HG02759 (cell line): ENCODE results near the gene RPP40.
"Not testable (repeated sequence)": the region's sequence is repeated elsewhere in the genome, so short reads cannot be mapped to it uniquely, and the experiment has no call there.

Experiments
- ATAC-seq: cut with Tn5 transposase; IDR thresholded peaks from one replicate; pipeline ENCODE4 v1.9.1; 2021; ENCODE audit warnings: mild to moderate bottlenecking, moderate library complexity; ENCODE audit not compliant: unreplicated experiment

The RPP40 gene, protein sequence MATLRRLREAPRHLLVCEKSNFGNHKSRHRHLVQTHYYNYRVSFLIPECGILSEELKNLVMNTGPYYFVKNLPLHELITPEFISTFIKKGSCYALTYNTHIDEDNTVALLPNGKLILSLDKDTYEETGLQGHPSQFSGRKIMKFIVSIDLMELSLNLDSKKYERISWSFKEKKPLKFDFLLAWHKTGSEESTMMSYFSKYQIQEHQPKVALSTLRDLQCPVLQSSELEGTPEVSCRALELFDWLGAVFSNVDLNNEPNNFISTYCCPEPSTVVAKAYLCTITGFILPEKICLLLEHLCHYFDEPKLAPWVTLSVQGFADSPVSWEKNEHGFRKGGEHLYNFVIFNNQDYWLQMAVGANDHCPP

DNA sequence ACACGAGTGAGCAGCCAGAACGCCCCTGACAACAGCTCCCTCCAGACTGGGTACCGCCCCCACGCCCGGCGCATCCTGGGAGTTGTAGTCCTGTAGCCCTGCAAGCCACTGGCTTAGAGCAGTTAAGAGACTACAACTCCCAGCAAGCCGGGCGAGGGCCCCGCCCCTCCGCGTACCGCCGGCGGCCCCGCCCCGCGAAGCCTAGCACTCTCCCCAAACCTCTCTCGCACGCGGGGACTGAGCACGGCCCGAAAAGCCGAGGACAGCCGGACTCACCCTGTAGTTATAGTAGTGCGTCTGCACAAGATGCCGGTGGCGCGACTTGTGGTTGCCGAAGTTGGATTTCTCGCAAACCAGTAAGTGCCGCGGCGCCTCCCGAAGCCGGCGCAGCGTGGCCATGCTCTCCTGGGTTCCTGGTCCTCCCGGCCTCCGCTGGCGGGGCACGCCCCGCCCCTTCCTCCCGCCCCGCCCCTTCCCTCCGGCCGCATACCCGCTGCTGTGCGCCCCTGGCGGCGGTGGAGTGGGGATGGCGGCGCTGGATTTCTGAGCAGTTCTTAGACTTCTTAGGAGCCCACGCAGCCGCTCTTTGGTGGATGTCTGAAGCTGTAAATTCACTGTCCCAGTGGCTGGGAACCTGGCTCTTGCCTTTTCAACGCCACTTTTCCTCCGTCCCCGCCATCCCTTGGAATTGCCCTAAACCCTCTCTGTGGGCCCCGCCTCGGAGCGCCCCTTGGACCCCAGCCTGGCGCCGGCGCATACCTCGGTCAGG lies at the start of gene RPP40:
Gene RPP40 (minus strand): TSS at position 434 of the 769 bp plus-strand sequence. CDS start 35 bp downstream, at position 399.
- ATAC-seq, result peak; percentile 95

DNA sequence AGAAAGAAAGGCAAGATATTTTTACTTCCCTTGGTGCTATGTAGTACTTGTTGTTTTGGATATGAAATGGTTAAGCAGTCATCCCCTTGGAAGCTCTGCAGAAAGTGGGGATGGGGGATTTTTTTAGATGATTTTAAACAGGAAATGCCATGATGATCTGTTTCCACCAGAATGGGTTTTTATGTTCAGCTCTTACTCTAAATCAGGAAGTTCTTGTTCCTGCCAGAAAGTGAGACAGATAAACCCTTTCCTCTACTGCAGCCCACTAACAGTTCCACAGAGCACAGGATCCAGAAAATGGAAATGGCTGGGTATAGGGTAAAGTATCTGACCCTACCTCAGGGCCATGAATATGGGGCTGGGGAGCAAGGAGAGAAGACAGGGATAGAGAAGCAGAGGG lies 49.2 kb upstream of the RPP40 start:
- ATAC-seq, result no peak

DNA sequence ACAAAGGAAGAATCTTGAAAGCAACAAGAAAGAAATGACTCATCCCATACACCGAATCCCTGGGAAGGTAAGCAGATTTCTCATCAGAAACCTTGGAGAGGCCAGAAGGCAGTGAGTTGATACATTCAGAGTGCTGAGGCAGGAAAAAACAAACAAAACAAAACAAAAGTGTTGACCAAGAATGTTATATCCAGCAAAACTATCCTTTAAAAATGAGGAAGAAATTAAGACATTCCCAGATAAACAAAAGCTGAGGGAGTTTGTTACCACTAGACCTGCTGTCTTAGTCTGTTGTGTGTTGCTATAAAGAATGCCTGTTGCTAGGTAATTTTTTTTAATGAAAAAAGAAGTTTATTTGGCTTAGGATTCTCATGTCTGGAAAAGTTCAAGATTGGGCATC lies 47.6 kb upstream of the RPP40 start:
- no peak for ATAC-seq

DNA sequence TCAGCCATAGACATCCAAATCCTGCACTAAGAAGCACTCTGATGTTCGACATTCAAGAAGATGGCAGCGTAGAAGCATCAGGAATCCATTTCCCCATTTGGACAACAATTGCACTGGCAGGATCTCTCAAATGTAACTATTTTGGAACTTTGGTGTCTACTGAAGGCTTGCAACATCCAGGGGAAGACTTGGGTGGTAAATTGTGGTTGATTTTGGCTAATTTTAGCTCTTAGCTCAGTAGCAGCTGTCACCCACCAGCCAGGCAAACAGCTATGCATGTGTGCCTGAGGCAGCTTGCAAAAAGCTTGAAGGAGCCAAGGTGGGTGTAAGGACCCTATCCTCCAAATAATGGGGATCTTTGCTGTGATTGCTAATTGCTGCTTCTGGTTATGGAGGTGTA lies 46.2 kb upstream of the RPP40 start:
- ATAC-seq, result no peak

DNA sequence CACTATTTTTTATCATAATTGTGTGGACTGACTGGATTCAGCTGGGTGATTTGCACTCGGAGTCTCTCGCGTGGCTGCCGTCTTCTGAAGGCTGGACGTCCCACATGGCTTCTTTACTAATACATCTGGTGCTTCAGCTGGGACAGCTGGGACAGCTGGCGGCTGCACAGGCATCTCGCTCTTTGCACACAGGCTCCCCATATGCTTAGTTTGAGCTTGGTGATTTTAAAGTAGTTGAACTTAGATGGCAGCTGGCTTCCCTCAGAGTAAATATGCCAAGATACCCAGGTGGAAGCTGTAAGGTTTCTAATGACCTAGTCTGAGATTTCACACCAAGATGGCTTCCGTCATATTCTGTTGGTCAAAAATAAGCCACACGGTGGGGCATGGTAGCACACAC lies 42.6 kb upstream of the RPP40 start:
- no peak for ATAC-seq

DNA sequence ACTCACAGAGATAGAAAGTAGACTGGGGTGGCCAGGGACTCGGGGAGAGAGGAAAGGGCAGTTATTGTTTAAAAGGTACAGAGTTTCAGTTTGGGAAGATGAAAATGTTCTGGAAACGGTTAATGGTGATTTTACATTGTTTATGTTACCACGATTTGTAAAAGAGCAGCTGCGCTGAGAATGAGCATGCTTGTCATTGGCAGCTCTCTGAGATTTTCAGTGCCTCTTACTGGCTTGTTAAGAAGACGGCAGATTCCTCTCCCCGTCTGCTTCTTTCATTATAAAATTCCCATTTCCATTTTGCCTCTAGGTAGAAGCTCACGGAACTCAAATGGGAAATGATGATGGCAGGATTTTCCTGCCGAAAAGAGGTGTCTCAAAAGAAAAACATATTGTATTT lies 41.6 kb upstream of the RPP40 start:
- ATAC-seq, result no peak

DNA sequence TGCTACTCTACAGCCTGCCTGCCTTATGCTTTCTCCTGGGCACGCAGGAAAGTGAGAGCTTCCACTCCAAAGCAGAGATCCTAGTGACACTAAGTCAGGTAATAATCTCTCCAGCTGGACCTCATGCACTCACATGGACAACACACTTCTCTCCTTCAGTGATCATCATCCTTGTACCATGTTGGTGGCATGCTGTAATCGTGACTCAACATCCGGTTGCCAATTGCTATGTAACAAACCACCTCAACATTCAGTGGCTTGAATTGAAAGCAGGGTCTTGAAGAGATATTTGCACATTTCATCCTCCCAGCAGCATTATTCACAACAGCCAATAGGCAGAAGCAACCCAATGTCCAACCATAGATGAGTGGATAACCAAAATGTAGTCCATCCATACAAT lies 41.0 kb upstream of the RPP40 start:
- ATAC-seq, result no peak

DNA sequence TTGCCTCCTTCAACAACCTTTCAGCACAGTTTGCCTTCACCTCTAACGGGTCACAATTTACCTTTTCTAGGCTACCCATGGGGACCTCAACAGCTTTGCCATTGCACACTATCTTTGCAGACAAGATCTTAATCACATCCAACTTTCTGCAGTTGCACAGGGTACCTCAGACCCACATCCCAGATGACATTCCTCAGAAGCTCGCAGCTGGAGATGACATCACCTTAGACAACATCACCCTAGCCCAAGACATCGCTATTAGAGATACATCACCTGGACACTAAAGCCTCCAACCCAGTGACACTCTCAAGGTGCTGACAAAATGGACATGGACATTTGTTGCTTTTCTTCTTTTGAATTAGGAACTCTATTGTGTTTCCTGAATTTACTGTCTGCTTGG lies 38.6 kb upstream of the RPP40 start:
- ATAC-seq, result no peak

DNA sequence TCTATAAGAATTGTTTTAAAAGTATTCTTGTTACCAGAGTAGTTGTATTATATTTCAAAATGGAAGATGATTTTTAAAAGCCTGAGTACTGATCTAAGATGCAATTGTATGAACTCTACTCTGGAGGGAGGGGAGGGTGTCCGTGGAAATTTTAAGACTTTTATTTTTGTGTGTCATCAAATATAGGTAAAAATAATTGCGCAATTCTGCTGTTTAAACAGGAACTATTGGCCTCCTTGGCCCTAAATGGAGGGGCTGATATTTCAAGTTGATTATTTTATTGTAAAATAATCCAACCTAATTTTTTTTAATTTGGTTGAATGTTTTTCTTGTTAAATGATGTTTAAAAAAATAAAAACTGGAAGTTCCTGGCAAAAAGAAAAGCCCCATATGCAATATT lies 38.1 kb upstream of the RPP40 start:
- ATAC-seq, result no peak

DNA sequence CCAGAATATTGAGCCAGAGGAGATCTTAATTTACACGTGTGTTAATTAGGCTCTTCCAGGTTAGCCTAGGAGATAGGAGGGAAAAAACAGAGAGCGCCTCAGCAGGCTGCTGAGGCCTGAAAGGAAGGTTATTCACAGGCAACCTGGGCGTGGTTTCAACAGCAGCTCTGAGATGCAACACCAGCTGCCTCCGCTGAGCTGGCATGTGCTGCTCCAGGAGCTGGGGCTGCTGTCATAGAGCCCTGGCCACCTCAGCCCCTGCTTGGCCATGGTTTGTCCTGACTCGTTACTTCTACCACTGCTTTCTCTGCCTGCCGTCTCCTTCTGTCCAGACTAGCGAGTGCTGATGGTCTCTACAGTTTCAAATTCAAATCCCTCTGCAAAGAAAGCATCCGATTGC lies 32.4 kb upstream of the RPP40 start:
- ATAC-seq, result no peak

DNA sequence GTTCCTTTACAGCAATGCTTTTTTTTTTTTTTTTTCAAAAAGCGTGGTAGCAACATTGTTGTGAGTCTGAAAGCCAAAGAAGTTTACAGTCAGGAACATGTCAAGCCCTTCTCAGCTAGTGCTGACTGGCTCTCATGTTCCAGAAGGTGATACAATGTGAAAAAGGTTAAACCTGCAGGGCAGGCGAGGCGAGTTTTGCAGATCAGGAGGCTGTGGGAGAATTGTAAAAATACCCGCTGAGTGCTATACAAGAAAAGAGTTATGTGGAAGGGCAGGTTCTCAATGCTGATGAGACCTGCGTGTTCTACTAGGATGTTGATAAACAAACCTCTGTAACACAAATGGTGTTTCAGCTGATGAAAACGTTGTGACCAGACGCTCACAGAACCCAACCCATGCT lies 30.9 kb upstream of the RPP40 start:
- no peak for ATAC-seq

DNA sequence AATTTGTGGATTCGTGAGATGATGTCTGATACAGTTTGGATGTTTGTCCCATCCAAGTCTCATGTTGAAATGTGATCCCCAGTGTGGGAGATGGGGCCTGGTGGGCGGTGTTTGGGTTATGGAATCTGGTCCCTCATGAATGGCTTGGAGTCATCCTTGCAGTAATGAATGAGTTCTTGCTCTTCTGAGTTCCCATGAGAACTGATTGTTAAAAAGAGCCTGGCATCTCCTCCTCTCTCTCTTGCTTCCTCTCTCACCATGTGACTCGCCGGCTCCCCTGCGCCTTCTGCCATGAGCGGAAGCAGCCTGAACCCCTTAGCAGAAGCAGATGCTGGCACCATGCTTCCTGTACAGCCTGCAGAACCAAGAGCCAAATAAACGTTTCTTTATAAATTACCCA lies 30.5 kb upstream of the RPP40 start:
- no peak for ATAC-seq

DNA sequence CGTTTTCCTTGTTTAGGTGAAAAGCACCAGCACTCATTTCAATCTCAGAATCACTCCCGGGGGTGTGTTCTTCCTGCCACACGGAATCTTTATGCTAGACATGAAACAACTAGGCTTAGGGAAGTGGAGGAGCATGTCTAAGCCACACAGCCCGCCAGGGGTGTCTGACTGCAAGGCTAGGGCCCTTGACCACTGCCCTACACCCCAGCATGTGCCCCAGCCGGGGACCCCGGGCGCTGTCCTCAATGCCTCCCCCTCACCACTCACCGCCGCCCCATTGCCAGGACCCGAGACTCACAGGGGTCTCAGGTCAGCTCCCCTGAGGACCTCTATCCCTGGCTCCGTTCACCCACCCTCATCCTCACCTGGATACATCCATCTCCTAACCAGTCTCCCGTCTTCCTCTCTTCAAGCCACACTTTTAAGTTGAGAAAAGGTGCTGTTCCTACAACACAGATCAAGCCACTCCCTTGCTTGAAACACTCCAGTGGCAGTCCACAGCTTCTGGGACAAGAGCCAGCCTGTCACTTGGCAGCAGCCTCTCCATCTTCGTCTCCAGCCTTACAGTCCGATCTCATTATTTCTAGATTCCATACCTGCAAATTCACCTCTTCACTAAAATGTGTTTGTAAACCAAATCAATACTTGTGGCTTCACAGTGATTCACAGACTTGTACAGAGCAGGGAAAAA lies 29.5 kb upstream of the RPP40 start:
- not testable (repeated sequence) for ATAC-seq

DNA sequence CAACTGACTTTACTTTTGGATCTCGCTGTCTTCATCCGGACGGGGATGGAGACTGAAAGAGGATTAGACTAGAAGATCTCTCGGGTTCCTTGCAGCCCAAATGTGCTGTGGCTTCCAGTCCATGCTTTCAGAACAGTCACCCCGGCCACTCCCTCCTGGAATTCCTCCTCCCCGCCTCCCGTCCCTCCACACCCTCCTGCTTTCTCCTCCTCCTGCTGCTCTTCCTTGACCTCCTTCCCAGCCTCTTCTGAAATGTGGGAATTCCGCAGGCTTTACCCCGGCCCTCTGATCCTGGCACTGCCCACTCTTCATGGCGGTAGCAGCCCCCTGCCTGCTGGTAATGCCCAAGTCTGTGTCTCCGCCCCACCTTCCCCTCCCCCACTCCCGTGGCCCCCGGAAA lies 28.9 kb upstream of the RPP40 start:
- ATAC-seq, result not testable (repeated sequence)

DNA sequence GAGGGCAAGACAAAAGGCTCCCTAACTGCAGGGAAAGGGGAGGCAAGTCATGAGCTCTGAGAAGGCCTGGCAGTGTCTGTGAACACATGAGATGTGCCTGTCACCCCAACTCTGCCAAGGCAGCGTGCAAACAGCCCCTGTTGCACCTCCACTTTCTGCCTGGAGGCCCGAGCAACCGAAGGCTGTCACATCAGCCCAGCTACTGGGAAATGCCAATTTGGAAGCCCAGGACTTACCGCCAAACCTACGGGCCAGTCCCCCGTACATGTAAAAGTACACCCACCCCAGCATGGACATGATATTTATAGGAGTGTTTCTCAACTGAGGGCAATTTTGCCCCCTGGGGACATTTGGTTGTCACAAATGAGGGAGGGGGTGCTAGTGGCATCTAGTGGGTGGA lies 27.3 kb upstream of the RPP40 start:
- ATAC-seq, result no peak

DNA sequence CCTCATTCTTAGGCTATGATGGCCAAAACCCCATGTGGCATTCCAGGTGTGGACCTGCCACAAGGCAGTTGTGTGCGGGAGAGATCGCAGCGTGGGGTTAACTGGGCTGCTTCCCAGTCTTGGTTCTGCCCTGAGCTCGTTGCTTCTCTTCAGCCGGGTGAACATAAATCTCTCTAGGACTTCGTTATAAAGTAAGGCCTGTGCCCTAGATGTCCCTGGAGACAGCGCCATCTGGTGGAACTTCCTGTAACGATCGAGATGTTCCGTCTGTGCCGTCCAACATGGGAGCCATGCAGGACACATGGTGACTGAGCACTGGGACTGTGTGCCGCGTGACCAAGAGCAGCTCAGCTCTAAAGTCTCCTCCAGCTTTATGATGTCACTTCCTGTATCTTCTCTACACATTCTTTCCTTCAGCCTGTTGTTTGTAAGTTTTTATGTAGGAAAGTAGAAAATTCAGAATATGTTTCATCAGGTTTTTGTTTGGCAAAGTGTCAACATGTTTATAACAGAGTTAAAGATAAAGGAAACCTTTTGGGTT lies 26.8 kb upstream of the RPP40 start:
- ATAC-seq, result peak; percentile 94

DNA sequence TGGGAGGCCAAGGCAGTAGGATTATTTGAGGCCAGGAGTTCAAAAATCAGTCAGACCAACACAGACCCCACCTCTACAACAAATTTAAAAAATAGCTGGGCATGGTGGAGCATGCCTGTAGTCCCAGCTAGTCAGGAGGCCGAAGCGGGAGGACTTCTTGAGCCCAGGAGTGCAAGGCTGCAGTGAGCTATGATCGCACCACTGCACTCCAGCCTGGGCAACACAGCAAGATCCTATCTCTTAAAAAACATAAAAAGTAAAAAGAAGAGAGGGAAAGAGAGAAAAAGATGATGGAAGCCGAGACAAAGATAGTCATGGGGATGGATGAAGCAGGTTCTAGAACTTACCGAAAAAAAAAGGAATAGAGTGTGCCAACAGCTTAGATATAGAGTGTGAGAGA lies 25.8 kb upstream of the RPP40 start:
- ATAC-seq, result no peak

DNA sequence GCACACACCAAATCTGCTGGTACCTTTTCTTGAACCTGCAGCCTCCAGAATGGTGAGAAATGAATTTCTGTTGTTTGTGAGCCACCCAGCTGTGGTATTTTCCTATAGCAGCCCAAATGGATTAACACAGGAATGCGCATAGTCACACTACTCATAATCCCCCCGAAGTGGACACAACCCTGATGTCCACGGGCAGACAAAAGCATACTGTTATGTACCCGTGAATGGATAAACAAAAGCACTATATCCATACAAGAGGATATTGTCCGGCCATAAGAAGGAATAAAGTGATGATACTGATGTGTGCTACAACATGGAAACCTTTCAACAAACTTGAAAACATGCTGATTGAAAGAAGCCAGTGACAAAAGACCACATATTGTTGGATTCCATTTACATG lies 25.1 kb upstream of the RPP40 start:
- no peak for ATAC-seq

DNA sequence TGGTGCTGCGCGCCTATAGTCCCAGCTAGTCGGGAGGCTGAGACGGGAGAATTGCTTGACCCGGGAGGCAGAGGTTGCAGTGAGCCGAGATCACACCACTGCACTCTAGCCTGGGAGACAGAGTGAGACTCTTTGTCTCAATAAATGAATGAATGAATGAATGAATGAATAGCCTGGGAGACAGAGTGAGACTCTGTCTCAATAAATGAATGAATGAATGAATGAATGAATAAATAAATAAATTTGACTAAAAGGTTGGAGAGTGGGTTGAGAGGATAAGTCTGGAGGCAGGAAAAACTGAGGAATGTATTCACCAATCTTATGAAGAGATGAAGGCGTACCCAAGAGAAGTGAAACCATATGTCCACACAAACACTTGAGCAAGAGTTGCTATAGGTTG lies 24.5 kb upstream of the RPP40 start:
- ATAC-seq, result no peak

DNA sequence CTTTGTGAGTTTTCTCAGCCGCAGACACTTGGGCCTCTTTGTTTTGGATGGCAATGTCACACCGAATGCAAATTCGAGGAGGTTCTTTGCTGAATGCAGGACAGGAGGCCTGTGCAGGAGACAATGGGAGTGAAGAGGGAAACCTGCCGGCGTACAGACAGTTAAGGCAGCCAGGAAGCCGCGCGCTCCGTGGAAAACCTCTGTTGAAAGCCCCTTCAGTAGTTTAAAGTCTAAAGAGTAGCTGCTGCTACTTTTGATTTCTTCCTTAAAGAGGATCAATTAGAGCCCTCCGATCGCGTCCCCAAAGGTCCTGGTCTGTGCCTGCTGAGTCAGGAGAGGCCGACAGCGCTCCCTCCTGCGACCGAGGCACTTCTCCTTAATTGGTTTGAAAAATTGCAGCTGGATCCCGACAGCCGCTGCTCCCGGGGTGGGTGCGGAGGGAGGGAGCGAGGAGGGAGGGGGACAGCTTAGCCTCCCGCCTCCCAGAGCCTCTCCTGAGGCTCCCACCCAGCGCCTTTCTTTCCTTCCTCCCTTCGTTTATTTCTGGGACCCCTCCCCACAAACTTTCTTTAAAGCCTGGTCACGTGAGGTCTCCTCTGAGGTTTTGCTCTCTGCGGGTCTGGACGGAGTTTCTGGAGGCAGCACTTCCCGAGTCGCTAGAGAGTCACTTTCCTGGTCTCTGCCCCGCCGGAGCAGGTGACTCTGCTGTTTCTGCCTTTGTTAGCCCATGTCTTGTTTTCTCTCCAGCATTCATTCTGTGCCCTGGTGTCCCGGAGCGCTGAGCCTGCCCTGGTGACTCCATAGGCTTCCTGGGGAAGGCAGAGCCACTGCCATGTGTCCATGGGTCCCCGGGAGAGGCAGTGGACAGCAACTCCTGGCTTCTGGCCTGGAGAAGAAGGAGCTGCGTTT lies 22.3 kb upstream of the RPP40 start:
- no peak for ATAC-seq

DNA sequence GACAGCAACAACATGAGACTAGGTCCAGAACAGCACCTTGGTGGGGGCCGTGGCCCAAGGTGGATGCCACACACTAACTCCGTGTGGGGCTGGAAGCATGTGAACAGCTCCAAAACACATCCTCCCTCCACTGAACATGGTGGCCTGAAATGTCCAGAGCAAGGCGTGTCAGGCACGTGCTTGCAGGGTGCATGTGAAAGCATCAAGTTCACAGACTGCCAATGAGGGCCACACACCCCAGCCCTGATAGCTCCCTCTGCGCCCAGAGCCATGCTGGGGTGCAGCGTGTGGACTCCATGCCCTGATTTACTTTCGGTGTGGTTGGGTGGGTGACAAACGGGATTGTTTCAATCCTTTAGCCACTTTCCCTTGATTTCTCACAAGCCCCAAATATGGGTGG lies 20.1 kb upstream of the RPP40 start:
- ATAC-seq, result no peak
